ENCODE measurements around the gene PPIF.

Gene PPIF

GRCh38 chr10:79349766-79350406 lies 2.6 kb downstream of the PPIF start:
- DNase-seq = no peak

- DNase-seq = no peak
Measured at GRCh38 chr10:79350407-79351154, 3.3 kb downstream of the PPIF start.

DNA sequence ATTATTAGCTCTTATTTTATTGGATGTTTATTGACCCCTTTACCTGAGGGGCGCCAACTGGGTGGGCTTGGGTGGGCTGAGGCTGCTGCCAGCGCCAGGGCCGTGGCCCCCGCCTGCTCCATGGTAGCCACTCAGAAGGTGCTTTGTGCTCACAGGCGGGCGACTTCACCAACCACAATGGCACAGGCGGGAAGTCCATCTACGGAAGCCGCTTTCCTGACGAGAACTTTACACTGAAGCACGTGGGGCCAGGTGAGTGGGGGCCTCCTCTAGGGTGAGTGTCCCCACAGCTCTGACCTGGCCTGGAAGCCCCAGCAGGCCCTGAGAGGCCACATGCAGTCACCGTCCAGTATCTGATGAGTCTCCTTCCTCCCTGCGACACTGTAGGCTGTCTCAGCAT lies 4.1 kb downstream of the PPIF start:
- DNase-seq = no peak

DNA sequence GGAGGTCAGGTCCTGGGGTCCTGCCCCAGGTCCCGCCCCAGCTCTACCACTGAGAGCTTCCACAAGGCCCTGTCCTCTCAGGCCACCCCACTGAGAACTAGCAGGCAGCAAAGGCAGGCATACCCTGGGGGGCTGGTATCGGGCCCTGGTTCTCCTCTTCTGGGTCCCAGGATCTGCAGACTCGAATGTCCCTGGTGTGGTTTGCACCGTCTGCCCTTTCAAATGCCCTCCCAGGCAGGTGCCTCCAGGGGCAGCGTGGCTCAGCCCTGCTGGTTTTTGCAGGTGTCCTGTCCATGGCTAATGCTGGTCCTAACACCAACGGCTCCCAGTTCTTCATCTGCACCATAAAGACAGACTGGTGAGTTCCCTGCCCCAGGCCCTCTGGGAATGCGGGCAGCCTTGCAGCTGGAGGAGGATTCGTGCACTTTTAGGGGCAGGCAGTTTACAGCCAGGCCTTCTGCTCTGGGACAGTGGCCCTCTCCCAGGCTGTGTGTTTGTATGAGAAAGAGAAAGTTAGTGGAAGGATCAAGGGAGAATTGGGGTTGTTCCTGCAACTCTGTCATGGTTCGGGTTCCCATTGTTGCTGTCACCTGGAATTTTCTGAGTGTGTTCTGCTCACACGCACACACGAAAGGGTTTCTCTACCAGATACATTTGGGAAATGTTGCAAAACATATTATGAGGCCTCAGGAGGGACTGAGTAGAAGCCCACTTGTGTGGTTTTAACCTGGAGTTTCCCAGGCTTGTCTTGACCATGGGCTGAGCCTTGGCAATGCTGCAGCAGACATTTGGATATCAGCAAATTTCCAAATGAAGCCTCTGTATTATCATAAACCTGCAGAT lies 5.0 kb downstream of the PPIF start:
- DNase-seq = no peak

DNA sequence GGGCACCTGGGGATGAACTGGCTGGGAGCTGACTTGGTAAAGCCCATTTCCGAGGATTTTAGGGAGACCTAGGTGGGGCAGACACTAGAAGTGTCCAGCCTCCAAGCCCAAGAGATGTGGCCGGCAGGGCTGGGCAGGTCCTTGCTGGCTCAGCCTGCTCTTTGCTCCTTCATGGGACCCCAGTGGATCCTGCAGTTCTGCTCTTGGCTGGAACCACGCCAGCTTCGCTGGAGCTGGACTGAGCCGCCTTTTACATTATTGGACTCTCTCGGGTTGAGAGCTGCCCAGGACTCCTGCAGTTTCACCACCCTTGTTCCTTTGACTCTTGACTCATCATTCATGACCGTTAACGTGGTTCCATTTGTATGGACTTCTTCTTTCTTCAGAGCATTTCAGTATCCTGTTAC lies 5.7 kb downstream of the PPIF start:
- DNase-seq = no peak

DNA sequence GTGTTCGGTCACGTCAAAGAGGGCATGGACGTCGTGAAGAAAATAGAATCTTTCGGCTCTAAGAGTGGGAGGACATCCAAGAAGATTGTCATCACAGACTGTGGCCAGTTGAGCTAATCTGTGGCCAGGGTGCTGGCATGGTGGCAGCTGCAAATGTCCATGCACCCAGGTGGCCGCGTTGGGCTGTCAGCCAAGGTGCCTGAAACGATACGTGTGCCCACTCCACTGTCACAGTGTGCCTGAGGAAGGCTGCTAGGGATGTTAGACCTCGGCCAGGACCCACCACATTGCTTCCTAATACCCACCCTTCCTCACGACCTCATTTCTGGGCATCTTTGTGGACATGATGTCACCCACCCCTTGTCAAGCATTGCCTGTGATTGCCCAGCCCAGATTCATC lies 6.5 kb downstream of the PPIF start:
- DNase-seq = no peak

GRCh38 chr10:79354141-79354540 lies 6.9 kb downstream of the PPIF start:
- no peak for DNase-seq

GRCh38 chr10:79354615-79355014 lies 7.3 kb downstream of the PPIF start:
- no peak for DNase-seq

- no peak for DNase-seq
Measured at GRCh38 chr10:79355420-79356017, 8.2 kb downstream of the PPIF start.

DNA sequence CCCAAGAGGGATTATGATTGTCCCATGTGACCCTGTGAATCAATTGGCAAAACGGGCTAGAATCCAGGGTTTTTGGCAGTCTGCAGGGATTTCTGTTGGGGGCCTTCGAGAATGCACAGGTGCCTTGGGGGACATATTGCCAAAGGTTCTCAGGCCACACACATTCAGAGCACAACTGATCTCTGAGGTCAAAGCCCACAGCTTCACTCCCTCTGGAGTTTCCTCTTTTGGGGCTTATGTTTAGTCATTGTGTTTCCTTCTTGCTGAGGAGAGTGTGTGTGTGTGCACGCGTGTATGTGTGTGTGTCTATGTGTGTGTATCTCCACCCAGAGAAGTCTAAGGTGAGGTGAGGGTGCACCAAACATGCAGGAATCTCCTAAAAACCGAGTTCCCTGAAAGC lies 8.8 kb downstream of the PPIF start:
- no peak for DNase-seq

DNA sequence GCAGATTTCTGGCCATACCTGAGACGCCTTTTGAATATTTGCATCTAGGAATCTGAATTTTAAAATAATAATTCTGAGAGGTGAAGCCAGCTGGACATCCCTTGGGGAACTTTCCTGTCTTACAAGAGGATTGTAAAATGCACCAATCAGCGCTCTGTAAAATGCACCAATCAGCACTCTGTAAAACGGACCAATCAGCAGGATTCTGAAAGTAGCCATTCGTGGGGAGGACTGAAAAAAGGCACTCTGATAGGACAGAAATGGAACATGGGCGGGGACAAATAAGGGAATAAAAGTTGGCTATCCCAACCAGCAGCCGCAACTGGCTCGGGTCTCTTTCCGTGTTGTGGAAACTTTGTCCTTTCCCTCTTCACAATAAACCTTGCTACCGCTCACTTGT lies 9.9 kb downstream of the PPIF start:
- no peak for DNase-seq

- no peak for DNase-seq
Measured at GRCh38 chr10:79358811-79359210, 11.5 kb downstream of the PPIF start.

GRCh38 chr10:79359816-79360498 lies 12.7 kb downstream of the PPIF start:
- no peak for DNase-seq

DNA sequence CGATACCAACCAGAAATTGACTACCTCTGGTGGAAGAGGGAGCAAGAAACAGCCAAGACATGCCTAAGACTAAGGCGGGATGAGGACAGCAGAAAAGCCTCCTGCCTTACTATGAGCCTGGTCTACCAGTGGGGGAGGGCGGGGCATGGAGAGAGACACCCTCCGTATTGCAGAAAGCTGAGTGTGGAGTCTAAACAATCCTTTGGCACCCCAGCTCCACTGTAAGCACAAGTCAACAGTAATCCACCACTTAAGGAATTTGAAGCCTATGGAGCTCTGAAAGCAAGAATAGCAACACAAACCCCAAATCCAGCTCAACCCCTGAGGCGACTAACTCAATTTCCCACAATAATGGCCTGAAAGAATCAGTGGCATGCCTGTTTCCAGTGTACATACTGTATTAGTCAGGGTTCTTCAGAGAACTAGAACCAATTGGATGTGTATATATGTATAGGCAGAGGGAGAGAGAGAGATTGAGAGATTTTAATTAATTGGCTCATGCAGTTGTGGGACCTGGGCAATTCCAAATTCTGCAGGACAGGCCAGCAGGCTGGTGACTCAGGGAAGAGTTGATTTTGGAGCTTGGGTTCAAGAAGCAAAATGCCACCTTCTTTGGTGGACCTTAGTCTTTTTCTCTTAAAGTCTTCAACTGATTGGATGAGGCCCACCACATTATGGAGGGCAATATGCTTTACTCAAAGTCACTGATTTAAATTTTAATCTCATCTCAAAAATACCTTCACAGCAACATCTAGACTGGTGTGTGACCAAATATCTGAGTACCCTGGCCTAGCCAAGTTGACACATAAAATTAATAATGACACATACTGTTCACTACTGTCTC lies 13.5 kb downstream of the PPIF start:
- no peak for DNase-seq

GRCh38 chr10:79361726-79362397 lies 14.6 kb downstream of the PPIF start:
- DNase-seq = no peak

DNA sequence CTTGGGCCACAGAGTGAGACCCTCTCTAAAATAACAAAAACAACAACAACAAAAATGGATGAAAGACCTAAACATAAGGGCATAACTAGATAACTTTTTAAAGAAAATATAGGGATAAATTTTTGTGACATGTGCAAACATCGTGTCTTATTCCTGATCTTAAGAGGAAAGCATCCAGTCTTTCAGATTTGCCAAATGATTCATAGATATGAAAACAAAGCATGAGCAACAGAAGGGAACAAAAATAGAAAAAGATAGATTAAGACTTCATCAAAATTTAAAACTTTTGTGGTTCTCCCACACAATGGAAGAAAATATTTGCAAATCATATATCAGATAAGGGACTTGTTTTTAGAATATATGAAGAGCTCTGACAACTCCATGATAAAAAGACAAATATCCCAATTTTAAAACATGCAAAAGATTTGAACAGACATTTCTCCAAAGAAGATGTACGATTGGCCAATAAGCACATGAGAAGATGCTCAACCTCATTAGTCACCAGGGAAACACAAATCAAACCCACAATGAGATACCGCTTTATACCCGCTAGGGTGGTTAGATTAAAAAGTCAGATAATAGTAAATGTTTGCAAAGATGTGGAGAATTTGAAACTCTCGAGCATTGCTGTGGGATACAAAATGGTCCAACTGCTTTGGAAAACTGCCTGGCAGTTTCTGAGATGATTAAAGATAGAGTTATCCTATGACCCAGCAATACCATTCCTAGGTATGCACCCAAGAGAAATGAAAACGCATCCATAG lies 20.3 kb downstream of the PPIF start:
- DNase-seq = no peak

GRCh38 chr10:79372871-79373270 lies 25.6 kb downstream of the PPIF start:
- no peak for DNase-seq

GRCh38 chr10:79374312-79375191 lies 27.3 kb downstream of the PPIF start:
- peak; percentile 20 for DNase-seq

DNA sequence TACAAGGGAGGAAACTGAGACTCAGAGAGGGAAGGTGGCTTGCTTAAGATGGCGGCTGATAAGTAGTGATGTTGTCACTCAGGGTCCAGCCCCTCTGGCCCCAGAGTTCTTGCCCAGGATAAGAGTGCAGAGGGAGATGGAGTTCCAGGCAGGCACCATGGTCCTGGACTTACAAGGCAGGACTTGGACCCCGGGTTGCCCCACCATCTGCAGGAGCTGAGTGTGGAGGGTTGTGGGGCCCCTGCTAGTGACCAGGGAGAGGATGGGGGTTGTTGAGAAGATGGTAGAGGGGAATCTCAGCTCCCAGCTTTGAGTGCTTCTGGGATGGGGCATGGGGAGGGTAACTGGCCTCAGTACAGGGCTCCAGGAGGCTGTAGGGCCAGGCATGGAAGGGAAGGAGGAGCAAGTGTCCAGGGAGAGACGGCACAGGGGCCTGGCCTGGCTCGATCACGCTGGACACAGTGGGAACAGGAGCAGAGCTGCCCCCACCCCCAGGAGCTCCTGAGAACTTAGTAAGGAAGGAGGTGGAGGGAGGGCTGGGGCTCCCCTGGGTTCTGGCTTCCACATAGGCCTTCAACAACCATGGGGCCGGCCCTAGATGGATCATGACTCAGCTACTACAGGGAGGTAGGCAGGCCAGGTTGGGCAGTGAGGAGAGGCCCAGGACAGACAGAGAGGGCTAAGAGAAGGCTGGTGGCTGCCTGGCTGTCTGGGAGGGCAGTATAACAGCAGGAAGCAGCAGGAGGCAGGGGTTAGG lies 28.2 kb downstream of the PPIF start:
- no peak for DNase-seq
